Stimulated activated CD4-positive, alpha-beta T cell treated with anti-CD3 and anti-CD28 coated beads, Interleukin-2, amount 100 ng/mL, for 4 hours (primary cell): ENCODE data around the gene ACSBG1.

Source experiments
- DNase-seq: peaks from one replicate; pipeline ENCODE4 v3.0.0-alpha.2; 2020; ENCODE audit warnings: low read depth

Gene ACSBG1

GRCh38 chr15:78222745-78223395 lies 11.5 kb downstream of the ACSBG1 start:
- no peak for DNase-seq

GRCh38 chr15:78220713-78221112 lies 13.7 kb downstream of the ACSBG1 start:
- DNase-seq, result no peak

- DNase-seq, result no peak
Measured at GRCh38 chr15:78216276-78217104, 17.9 kb downstream of the ACSBG1 start.

DNA sequence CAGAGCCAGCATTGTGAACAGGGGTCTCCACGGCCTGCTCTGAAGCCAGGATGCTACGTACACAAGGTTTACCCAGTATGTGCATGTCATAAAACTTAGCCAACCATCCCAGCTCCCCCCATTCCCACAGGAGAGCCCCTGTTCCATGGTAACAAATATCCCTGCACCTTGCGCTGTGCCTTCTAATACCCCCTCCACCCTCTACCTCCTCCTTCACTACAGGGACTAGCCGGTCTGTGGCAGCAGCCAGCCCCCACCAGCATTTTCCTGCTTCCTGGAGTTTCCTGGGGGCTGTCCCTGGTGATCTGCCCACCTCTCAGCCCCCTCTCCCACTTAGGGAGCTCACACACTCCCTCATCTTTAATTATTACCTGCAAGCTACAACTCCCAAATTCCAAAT lies 20.4 kb downstream of the ACSBG1 start:
- no peak for DNase-seq

GRCh38 chr15:78213425-78213750 lies 21.0 kb downstream of the ACSBG1 start:
- no peak for DNase-seq

DNA sequence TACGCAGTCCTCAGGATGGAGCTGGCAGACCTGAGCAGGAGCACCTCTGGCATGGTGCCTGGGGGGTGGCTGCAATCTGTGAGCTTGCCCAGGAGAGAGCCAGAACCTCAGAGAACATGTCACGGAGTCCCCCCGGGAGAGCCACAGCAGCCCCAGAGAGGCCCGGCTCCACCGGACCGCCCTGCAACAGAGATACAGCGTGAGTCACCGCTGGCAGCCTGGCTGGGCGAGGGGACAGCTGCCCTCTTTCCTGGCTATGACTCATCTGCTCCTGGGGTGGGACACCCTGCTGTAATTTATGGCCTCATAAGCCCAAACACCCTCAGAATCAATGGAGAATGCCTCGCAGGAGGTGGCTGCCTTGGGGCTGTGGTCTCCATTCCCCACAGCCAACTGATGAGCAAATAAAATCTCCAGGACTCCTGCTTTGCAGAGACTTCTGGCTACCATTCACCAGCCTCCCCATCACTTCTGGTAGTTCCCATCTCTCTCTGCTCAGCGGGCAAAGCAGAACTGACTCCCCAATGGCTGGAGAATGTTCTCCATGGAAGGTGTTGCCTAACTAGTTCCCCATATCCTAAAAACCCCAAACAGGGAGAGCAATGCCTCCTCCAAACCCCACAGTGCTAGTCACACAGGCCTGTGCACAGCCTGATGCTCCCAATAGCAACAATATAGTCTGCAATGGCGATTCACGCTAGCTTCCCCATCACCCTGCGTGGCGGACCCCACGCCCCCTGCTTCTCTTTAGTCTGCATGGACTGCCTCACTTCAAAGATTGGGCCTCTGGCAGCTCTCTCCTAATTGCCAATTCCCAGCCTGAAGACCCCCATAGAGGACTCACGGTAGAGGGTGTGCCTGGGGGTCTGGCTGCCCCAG lies 21.6 kb downstream of the ACSBG1 start:
- DNase-seq, result no peak

- DNase-seq, result no peak
Measured at GRCh38 chr15:78212008-78212407, 22.4 kb downstream of the ACSBG1 start.

DNA sequence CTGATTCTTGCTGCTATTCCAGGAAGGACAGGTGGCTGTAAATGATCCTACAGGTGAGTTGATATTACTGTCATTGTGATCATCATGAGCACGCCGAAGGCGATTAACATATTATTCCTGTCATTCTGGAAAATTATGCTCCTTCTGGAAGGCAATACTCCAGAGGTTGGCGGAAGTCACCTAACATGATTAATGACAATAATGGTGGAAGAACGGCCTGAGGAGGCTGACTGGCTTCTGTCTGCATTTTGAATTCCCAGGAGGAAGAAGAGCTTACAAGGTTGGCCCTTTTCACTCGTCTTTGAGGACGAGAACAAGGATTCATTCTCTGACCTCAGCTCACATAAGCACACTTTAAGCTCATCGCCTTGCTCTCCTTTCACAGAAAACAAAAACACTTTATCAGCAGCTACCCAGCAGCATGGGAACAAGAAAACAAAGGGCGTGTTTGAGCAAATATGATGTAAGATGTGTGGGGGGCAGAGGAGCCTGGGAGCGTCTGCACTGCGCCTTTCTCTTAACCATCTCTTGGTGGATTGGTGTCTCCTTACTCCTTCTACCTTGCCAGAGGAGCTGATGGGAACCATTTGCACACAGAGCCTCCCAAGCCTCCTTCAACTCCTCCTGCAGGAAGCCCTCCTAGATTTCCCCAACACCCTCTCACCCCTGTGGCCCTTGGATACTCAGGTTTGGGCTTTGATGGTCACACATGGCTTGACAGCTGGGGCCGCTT lies 23.0 kb downstream of the ACSBG1 start:
- DNase-seq, result no peak

DNA sequence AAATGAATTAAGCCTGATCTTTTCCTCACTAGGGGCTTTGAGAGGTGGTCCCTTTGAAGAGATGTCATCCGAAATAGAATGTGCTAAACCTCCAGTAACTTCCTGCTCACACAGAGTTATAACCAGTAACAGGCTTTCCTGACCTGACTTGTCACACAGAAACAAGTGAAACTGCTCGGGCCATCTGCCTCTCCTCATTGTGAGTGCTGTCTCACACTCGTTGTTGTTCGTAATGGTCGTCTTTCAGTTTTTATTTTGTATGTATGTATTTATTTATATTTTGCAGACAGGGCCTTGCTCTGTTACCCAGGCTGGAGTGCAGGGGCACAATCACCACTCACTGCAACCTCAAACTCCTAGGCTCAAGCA lies 24.0 kb downstream of the ACSBG1 start:
- no peak for DNase-seq

DNA sequence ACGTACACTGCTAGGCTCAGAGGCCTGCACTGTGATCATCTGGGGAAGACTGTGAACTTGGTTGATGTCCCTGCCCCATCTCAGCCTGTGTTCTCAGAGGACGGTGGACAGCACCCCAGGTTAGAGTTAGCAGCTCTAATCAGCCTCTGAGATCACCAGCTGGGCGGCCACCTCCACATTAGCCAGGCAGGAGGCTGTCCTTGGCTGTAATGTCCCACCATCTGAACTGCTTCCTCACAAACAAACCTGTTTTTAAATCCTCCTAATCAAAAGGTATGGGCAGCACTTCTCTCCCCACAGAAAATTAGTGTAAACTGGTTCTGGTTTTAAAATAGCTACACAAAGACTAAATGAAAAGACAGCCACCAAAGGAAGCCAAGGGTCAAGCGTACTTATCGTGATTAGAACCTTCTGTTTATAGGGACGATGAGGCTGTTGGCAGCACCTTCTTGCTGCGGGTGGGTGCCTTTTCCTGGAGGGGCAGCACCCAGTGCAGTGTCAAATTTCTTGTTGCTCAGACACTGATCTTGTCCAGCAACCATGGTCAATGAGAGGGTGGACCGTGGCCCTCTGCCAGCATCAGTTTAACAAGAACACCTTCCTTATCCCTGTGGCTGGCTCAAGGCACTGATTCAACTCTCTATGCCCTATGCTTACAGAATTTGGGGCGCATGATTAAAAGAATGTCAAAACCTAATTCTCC lies 24.6 kb downstream of the ACSBG1 start:
- DNase-seq, result no peak

- DNase-seq, result no peak
Measured at GRCh38 chr15:78208887-78209645, 25.3 kb downstream of the ACSBG1 start.

GRCh38 chr15:78208341-78208844 lies 26.0 kb downstream of the ACSBG1 start:
- DNase-seq, result no peak

DNA sequence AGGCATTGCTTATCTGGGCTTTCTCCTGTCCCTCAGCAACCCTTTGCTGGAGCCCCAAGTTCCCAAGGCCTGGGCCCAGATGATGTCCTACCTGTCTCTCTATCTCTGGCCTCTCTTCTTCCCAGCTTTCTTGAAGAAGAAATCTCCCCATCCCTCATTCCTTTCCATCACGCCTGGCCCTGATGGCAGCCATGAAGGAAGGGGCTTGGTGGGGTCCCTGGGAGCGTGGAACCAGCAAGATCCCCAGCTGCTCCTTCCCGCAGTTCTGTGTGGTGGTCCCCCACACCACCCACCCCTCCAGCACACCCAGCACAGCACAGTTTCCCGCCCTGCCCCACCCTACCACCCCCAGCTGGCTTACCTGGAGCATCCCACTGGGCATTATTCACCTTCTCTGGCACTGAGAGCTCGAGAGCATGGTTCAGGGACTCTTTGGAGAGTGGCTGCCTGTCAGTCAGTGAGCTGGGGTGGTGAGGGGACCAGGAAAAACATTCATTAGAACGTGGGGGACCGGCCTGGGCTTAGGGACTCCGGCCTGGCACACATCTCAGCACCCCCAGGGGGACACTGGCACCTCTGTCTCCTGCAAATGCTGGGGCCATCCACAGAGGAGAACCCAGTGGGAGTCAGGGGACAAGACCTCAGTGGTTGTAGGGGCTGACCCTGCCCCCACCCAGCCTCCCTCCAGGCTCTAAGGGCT lies 26.6 kb downstream of the ACSBG1 start:
- no peak for DNase-seq

DNA sequence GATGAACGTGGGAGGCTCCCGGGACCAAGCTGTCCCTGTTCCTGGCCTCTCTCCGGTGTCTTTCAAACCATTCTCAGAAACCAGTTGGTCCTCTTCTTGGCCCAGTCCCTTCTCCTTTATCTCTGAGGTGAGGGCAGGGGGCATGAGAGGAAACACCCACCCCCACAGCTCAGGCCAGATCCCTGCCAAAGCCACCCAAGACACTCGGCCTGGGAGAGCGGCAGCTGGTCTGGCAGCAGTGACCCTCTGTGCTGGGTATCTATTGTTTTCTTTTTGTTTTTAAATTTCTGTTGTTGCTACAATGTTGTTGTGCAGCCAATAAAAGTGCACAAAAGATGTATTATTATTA lies 27.3 kb downstream of the ACSBG1 start:
- no peak for DNase-seq

GRCh38 chr15:78206326-78207109 lies 27.8 kb downstream of the ACSBG1 start:
- DNase-seq, result no peak

DNA sequence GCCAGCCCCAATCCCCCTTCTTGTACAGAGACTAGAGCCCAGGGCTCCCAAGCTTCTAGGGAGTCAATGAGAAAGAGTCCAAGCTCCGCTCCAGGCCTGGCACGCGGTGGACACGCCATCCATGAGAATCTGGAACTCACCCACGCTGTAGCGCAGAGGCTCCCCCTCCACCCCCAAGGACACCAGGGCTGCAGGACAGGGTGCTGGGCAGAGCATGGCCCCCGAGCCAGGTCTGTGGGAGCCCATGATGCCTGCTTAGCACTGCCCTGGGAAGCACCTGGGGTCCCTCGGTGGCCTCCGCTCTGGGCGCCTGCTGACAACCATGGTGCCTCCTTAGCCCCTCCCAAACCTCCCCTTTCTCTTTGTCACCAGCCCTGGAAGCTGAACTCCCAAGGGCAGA lies 28.5 kb downstream of the ACSBG1 start:
- DNase-seq, result no peak

GRCh38 chr15:78205337-78205736 lies 29.0 kb downstream of the ACSBG1 start:
- DNase-seq, result no peak

DNA sequence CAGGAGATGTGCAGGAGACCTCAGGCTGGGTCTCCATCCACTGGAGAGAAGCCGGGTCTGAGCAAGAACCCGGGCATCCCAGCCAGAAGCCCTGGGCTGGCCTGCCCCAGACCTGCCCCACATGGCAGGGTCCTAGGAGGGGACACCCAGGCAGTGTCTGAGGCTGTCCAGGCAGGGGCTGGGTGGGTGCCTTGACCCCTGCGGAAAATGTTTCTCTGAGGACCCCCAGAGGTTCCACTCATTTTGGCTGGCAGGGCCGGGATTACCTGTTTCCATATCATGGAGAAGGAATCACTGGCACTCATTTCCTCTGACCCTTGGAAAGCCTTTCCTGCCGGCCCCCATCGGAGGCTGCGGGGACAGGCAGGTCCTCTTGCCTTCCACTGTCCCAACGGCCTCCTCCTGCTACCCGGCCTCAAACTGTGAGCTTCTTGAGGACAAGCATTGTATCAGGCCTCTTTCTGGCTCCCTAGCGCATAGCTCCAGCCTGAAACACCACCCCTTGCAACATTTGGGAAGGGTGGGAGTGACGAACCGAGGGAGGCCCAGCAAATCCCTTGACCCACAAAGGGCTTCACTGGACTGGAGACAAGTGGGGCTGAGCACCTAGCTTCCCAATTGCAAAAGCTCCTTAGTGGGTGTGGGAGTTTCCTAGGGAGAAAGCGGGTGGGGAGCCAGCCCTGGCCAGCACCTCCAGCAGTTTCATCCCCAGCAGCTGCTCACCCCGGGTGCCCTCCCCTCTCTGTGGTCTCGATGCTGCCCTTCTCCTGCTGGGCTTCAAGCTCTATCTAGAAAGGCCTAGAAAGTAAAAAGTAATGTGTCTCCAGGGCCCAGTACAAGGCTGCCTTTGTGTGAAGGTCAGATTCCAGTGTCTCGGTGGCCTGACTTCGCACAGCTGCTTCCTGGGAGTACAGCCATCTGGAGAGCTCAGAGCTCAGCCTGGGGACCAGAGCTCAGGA lies 29.7 kb downstream of the ACSBG1 start:
- no peak for DNase-seq
